T-helper 1 cell treated with Interleukin-12 subunit alpha and Interleukin-12 subunit beta and Interleukin-4 antibody, amounts not matched to agents 30 μg/mL and 1 μg/mL, for 36 hours (primary cell): ENCODE data around the gene INPP4A.

ENCODE experiments used
- H3K27ac Mint-ChIP-seq: one replicate; pipeline ENCODE4 v1.8.0; 2021; ENCODE audit warnings: mild to moderate bottlenecking, mixed read lengths
- H3K27me3 Mint-ChIP-seq: one replicate; pipeline ENCODE4 v1.8.0; 2021; ENCODE audit warnings: low read depth, mixed read lengths
- H3K36me3 Mint-ChIP-seq: one replicate; pipeline ENCODE4 v1.8.0; 2021; ENCODE audit warnings: low read depth, mixed read lengths
- H3K4me1 Mint-ChIP-seq: one replicate; pipeline ENCODE4 v1.8.0; 2021; ENCODE audit warnings: low read depth, mixed read lengths
- H3K4me3 Mint-ChIP-seq: one replicate; pipeline ENCODE4 v1.8.0; 2021; ENCODE audit warnings: mild to moderate bottlenecking, moderate library complexity, mixed read lengths
- H3K9me3 Mint-ChIP-seq: one replicate; pipeline ENCODE4 v1.8.0; 2021; ENCODE audit warnings: mixed read lengths

Gene INPP4A

GRCh38 chr2:98614024-98614739, 169.5 kb downstream of the INPP4A start:
- peaks cover 53% of the 10 kb centered on the region for H3K36me3 Mint-ChIP-seq
- no peak overlapping the region for H3K4me3 Mint-ChIP-seq
- peak overlapping the region; percentile 17 for H3K27ac Mint-ChIP-seq
- H3K27me3 Mint-ChIP-seq = no peaks in the 10 kb centered on the region
- peaks cover 50% of the 10 kb centered on the region for H3K4me1 Mint-ChIP-seq
- no peaks in the 10 kb centered on the region for H3K9me3 Mint-ChIP-seq

GRCh38 chr2:98615481-98615880, 170.8 kb downstream of the INPP4A start:
- Mint-ChIP-seq H3K36me3 (peaks cover 59% of the 10 kb centered on the region), H3K4me3 (no peak overlapping the region), H3K27me3 (no peaks in the 10 kb centered on the region), H3K4me1 (peaks cover 43% of the 10 kb centered on the region), H3K27ac (peak overlapping the region; percentile 12), H3K9me3 (no peaks in the 10 kb centered on the region)

DNA sequence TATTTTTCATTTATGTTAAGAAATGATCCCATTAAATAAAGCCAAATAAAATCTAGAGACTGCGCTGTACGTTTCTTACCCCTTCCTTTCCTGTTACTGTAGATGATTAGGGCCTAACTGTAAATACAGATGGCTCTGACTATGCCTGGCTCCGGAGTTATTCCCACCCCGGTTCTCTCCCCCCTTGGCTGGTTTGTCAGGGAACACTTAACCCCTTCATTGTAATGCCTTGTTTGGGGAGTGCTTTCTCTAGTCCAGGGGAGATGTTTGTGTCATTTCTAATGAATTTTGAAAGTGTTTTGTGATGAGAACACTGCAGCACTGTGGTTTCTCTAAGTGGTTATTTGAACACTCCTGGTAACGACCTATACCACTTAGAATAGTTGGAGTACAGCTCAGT, 172.5 kb downstream of the INPP4A start:
- Mint-ChIP-seq H3K27me3 (no peaks in the 10 kb centered on the region), H3K9me3 (no peaks in the 10 kb centered on the region), H3K36me3 (peaks cover 61% of the 10 kb centered on the region), H3K27ac (no peak overlapping the region), H3K4me3 (no peak overlapping the region), H3K4me1 (peaks cover 34% of the 10 kb centered on the region)

DNA sequence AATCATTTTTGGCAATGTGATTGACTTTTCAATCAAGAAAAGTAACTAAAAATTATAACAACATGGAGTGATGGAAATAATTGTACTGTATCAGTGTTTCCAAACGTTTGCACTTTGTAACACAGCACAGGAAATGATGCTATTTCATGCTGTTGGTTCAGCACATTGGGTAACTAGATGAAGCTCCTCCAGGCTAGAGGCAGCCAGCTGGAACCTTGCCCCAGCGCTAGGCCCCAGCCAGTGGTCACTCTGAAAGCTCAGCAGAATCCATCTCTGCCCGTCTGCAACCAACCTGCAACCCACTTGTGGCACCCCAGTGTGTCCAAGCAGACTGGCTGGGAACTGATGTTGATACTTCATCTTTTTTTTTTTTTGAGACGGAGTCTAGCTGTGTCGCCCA, 179.0 kb downstream of the INPP4A start:
- no peak overlapping the region for H3K27ac Mint-ChIP-seq
- H3K4me3 Mint-ChIP-seq = no peak overlapping the region
- peaks cover 20% of the 10 kb centered on the region for H3K4me1 Mint-ChIP-seq
- peaks cover 38% of the 10 kb centered on the region for H3K36me3 Mint-ChIP-seq
- H3K27me3 Mint-ChIP-seq = no peaks in the 10 kb centered on the region
- H3K9me3 Mint-ChIP-seq = no peaks in the 10 kb centered on the region

DNA sequence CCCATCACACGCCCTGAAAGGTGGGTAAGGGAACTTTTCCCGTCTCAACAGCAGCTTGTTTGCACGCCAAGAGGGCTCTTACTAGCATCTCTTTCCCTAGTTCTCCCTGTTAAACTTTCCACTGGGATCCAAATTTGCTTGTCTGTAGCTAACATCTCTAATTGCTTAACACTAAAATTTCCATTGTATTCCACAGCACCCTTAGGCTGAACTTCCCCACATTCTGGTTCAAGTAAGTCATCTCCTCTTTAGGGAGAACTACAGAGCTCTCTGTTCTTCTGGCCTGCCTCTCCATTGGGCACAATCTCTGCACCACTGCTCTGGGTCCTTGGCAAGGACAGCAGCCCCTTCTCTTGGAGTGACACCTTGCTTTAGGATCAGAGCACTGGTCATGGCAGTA, 187.7 kb downstream of the INPP4A start:
- Mint-ChIP-seq H3K36me3 (peaks cover 50% of the 10 kb centered on the region), H3K4me3 (no peak overlapping the region), H3K4me1 (peaks cover 24% of the 10 kb centered on the region), H3K9me3 (no peaks in the 10 kb centered on the region), H3K27me3 (no peaks in the 10 kb centered on the region), H3K27ac (no peak overlapping the region)

DNA sequence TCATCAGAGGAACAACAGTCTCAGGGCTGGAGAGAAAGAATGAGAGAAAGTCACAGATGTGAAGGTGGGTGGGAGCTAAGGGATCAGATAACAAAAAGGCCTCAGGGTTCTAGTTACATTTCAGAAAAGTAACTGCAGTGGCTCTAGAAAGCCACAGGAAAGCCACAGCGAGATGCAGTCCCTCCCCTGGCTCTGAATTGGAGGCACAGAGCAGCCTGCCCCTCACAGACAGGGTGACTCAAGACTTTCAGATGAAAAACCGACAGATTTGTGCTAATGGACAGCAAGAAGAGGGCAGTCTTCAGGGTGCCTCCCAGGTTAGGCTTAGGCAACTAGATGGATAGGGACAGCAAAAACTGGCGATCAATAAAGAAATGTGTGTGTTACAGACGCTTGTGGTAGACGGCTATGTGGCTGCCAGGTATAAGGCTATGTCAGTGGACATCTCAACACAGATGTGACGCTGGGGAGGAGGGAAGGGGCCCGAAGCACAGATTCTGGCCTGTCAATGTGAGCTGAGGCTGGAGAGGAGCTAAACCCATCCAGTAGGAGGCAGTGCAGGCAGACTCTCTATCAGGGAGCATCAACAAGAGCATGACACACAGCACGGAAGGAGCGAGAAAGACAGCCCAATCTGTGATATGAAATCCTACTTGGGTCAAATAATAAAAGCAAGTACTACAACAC, 189.9 kb downstream of the INPP4A start:
- Mint-ChIP-seq H3K36me3 (peaks cover 54% of the 10 kb centered on the region), H3K4me1 (peaks cover 36% of the 10 kb centered on the region), H3K27me3 (no peaks in the 10 kb centered on the region), H3K4me3 (peak overlapping the region; percentile 26), H3K27ac (peak overlapping the region; percentile 42), H3K9me3 (no peaks in the 10 kb centered on the region)

DNA sequence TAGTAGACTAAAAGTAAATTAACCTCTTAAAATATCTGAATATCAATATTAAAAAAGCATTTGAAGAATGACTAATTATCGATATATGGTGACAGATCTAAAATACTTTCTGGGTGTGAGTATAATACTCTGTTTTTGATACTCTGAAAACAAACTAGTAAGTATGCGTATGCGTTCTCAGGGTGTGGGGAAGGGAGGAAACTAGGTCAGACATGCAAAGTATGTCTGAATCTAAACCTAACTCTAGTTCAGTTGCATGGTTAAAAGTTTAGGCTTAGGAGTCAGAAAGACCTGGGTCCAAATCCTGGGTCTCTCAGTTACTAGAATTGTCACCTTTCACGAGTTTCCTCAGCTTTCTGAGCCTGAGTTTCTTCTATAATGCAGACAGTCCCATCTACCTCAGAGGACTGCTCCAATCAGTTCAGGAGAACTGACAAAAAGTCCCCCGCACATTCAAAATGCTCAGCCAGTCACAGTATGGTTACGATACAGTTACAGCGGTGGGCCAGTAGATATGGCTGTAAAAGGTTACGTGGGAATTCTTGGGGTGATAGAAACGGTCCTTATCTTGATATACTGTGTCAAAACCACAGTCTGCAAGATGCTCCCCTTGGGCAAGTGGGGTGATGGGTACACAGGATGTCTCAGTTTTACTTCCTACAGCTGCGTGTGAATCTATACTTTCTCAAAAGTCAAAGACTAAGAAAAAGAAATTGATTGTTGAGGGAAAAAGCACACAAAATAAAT, 192.9 kb downstream of the INPP4A start:
- H3K27ac Mint-ChIP-seq = peak overlapping the region; percentile 88
- no peaks in the 10 kb centered on the region for H3K27me3 Mint-ChIP-seq
- H3K4me3 Mint-ChIP-seq = peak overlapping the region; percentile 67
- H3K36me3 Mint-ChIP-seq = peaks cover 54% of the 10 kb centered on the region
- peaks cover 34% of the 10 kb centered on the region for H3K4me1 Mint-ChIP-seq
- no peaks in the 10 kb centered on the region for H3K9me3 Mint-ChIP-seq

DNA sequence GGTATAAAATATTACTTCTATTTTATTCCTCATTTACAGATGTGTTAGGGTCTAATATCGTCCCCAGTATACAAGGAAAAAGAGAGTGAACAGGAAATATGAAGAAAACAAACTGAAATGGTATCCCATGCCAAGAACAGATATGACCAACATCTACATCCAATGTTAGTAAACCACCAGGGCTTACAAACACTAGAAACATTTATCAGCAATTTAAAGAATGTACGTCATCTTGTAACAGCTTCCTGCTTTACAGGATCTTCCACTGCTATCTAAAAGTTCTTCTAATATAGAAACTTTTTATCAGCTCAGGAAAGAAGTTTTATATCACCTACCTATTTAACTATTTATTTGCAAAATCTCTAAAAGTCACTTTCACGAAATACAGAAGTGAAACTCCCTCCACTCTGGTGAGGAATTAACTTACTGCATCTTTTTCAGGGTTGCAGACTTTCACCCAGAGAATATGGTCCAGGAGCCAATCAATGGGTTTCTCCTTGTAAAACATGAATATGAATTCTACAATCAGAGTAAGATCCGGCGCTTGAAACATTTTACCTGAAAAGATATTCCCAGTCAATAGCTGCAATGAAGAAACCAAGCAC, 198.9 kb downstream of the INPP4A start:
- Mint-ChIP-seq H3K27me3 (no peaks in the 10 kb centered on the region), H3K27ac (no peak overlapping the region), H3K9me3 (no peaks in the 10 kb centered on the region), H3K4me1 (peaks cover 12% of the 10 kb centered on the region), H3K4me3 (no peak overlapping the region), H3K36me3 (peaks cover 45% of the 10 kb centered on the region)
